ENCODE results near the gene BTN2A1.

GRCh38 chr6:26464014-26464413, 6.3 kb downstream of the BTN2A1 start:
- no peak for TF ChIP-seq TAF1 (IDR thresholded peaks at IDR 0.05; ENCODE audit: borderline replicate concordance, low read depth, low read length)
- TF ChIP-seq POLR2AphosphoS5 (IDR thresholded peaks at IDR 0.05; ENCODE audit: low read depth, low read length): no peak
- TF ChIP-seq POLR2A (IDR thresholded peaks at IDR 0.05; ENCODE audit: low read depth, low read length): no peak
